GM19239 (cell line): ENCODE results near the gene FBRSL1.
"Not testable (repeated sequence)": the region's sequence is repeated elsewhere in the genome, so short reads cannot be mapped to it uniquely, and the experiment has no call there.

Experiments
- DNase-seq: peaks from one replicate; pipeline ENCODE4 v3.0.0; 2011; ENCODE audit warnings: low spot score; ENCODE audit not compliant: insufficient read length
- FAIRE-seq: peaks from 2 replicates; lab custom pipeline; 2011; peaks lifted over from hg19 to GRCh38; lab: Jason Lieb, UNC

The FBRSL1 gene

DNA sequence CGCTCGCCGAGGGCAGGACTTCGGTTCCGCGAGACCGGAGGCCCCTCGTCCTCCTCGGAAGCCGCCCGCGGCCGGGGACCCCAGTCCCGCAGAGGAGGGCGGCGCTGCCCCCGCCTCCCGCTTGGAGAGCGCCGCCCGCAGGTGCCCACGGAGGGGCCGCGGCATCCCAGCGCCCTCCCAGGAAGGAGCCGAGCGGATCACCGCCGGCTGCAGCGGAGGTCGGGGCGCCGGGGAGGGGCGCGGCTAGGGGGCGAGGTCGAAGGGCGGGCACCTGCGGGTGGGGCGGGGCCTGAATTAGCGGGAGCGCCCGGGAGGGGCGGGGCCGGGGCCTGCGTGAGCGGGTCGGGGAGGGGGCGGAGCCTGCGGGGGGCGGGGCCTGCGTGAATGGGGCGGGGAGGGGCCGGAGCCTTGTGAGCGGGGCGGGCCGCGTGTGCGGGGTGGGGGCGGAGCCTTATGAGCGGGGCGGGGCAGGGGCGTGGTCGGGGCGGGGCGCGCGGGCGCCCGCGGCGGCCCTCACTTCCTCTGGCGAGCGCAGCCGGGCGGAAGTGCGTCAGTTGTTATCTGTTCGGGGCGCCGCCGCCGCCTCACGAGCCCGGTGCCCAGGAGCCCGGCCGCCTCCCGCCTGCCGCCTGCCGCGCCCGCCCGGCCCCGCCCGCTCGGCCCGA lies at the start of gene FBRSL1:
TSS of gene FBRSL1 (plus strand) at position 550 of the 665 bp plus-strand sequence.
- no peak for FAIRE-seq

DNA sequence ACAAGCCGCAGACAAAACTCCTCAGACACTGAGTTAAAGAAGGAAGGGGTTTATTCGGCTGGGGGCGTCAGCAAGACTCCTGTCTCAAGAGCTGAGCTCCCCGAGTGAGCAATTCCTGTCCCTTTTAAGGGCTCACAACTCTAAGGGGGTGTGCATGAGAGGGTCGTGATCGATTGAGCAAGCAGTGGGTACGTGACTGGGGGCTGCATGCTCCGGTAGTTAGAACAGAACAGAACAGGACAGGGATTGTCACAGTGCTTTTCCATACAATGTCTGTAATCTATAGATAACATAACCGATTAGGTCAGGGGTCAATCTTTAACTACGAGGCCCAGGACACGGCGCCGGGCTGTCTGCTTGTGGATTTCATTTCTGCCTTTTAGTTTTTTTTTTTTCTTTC lies 49.5 kb upstream of the FBRSL1 start:
- not testable (repeated sequence) for FAIRE-seq, DNase-seq

More for the DNA sequence above, at the start of gene FBRSL1:
- peak; percentile 100 for DNase-seq

DNA sequence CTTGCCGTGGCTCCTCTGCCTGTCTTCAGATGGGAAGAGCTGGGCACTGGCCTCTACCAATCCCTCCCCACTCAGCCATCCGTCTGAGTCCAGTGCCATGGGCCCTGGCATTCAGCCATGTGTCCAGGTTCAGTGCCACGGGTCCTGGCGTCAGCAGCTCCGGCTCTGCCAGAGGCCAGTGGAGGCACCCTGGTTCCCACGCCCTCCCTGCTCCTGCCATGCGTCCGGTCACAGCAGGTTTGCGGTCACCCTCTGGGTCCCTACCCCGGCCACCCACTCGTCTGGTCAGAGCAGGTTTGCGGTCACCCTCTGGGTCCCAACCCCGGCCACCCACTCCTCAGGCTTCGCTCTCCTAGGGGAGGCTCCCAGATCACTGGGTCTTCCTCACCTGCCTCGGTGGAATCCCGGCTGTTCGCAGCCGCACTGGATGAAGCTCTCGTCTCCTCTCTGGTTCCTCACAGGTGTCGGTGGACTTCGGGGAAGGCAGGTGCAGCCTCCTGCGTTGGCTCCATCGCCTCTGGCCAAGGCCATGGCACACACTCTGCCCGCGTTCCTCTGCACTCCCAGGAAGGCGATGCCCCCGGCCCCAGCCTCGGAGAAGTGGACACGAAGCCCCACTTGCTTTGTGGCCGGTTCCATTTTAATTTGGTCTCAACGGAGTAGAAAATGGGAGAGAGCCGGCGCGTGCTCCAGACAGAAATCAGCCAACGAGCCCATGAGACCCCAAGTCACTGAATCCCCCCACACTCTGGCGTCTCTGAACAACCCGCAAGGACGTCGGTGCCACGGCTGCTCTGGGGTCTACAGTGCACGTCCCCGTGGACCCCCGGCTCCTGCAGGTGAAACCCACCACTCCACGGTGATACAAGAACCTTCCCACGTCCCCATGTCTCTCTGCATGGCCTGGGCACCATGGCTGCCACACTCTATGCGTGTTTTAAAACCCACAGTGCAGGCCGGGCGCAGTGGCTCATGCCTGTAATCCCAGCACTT lies 47.8 kb upstream of the FBRSL1 start:
- DNase-seq (no peak), FAIRE-seq (no peak)

DNA sequence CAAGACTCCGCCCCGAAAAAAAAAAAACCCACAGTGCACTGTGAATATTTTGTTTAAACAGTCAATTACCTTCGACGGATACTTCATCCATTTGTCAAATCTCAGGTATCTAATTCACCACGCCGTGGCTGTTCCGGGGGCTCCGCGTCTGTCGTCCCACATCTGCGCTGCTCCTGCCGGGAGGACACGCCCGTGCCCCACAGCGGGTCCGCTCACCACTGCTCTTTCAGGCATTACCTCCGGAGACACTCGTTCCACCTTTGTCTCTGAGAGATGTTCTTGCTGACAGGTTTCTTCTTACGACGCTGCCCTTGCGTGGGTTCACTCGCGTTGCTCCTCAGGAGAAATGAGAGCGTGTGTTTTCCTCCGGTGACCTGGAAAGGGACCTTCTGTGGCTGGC lies 46.9 kb upstream of the FBRSL1 start:
- FAIRE-seq (no peak), DNase-seq (no peak)

DNA sequence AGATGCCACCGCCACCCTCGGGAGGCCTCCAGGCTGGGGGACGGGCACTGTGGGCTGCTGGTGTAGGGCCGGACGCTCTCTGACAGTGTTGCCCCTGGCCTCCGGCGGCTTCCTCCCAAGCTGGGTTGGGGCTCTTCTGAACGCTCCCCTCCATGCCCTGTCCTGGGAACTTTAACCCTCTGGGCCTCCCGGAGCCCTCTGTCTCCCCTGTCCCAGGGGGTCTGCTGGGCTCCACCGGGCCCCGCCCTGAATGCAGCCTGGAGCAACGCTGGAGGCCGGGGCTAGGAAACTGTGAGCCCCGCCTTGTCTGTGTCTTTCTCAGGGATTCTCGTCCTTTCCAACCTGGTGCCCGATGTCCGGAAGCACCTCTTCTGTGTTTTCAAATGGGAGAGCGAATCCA lies 45.7 kb upstream of the FBRSL1 start:
- FAIRE-seq (no peak), DNase-seq (no peak)

DNA sequence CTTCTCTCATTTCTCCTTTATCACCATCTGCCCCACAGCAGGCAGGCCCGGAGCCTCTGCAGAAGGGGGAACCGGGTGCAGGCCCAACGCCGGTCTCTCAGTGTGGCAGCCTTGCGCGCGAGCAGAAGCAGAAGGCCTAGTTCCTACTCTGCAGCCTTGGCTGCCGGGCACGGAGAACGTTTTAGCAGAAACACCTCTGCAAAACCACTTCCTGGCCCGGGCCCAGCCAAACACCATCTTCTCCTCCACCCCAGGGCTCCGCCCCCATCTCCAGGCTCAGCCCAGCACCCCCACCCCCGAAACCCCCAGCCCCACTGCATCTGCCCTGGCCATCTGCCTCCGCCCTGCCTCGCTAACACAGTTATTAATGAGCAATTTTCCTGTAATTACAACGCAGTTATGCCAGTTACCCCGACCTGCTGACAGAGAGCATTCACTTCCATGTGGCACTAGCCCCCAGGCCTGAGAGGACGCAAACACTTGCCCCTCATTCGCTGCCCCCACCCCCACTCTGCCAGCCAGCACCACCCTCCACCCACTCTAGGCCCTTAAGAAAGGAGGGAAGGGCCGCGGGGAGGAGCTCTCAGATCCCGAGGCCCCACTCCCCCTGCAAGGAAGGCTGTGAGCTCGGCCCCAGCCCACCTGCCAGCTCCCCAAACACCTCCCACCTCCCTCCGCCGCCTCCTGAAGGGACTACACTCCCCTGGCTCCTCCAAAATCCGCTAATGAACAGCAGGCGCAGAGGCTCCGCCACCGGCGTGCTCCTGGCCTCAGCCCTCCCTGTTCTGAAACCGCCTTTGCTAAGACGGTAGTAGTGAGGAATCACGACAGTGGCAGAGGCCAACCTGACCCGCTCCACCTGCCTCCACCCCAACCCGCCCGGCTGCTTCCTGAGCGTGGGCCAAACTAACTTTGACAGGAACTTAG lies 44.7 kb upstream of the FBRSL1 start:
- peak; percentile 89 for FAIRE-seq
- DNase-seq: peak; percentile 82

DNA sequence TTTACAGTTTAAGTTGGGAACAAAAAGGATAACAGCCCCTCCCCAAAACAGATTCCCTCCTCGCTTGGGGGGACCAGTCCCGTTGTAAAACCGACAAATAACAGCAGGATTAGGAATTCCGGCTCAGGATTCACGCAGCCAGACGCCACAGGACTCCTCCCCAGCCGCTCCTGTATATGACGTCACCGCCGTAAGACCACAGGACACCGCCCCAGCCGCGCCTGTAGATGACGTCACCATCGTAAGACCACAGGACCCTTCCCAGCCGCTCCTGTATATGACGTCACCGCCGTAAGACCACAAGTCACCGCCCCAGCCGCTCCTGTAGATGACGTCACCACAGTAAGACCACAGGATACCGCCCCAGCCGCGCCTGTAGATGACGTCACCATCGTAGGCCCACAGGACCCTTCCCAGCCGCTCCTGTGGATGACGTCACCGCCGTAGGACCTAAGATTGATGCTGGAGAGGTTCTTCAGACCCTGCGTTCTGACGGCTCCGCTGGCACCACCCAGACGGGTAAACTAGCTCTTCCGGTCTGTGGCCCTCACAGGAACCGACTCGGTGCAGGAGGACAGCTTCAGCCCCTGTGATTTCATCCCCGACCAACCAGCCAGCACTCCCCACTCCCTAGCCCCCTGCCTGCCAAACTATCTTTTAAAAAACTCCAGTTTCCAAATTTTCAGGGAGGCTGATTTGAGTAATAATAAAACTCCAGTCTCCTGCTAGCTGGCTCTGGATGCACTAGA lies 43.9 kb upstream of the FBRSL1 start:
- FAIRE-seq: no peak
- DNase-seq: no peak

DNA sequence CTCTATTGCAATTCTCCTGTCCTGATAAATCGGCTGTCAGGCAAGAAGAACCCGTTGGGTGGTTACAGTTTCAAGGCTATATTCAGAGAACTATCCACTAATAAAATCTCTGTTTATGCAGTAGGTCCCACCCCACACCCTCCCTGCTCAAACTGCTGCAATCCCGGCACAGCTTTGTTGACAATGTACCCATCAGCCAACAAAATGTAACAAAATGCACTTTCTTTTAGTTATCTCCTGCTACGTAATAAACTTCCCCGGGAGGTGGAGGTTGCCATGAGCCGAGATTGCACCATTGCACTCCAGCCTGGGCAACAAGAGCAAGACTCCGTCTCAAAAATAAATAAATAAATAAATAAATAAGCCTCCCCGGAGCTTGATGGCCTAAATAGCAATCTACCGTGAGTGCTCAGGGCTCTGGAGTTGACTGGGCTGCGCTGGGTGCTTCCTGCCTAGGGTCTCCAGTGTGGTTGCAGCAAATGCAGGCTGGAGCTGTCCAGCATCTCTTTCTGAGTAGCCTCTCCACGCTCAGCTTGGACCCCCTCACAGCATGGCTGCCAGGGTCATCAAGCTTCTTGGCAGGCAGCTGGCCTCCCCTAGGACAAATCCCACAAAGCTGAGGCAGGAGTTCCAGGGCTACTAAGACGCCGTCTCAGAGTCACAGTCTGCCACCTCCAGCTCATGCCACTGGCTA lies 43.2 kb upstream of the FBRSL1 start:
- FAIRE-seq (no peak), DNase-seq (no peak)

DNA sequence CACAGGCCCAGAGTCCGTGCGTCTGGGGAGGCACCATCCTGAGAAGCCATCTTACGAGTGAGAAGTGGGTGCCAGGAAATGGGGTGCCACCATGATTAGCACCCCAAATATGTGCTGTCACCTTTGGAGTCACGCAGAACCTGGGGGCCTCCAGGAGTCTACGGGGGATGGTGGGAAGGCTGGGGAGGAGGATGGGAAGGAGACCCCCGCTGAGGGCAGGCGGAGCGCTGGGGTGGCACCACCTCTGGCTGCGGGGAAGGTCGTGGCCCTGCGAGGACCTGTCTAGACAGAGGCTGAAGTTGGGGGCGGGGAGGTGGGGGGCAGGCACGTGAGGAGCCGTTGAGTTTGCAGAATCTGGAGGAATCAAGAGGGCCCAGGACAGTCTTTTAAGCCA lies 42.6 kb upstream of the FBRSL1 start:
- FAIRE-seq: no peak
- DNase-seq: no peak

DNA sequence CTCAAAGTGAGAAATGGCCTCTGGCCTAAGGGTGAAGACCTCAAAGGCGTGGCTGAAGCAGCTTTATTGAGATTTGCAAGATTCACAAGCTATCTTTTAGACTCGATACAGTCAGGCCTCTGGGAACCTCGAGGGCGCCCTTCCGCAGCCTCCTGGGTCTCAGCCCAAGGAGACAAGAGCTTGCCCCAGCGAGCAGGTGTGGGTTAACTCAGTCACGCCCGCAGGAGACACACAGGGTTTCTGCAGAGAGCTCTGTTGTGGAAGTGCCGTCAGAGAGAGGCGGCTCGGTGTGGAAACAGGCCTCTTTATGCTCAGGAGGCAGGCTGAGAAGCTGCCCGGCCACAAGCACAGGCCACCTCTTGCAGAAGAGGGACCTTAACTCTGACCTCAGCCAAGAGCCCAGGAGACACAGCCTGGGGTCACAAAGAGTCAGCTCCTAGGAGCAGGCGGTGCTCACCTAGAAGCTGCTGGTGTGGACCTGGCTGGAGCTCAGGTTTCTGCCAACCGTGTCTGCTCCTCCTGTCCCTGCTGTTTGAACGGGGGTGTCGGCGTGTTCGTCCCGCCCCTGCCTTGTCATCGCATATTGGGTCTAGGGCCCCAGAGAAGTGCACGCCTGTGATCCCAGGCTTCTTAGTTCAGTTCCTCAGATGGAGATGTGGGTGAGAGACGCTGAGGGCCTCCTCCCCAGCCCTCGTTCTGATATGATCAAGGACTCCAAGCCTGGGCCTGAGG lies 42.1 kb upstream of the FBRSL1 start:
- no peak for FAIRE-seq

DNA sequence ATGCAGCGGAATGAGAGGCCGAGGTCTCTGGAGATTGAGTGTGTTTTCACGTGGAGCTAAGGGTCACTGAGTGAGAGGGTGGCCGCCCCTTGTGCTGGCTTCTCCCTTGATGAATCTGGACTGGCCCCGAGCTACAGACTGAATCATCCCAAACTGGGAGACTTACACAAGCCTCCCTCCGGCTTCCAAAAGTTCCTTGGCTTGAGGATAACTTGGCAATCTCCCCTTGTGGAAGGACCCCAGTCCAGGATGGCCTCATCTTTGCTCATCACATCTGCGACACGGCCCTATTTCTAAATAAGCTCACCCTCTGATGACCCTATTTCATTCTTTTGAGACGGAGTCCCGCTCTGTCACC lies 41.5 kb upstream of the FBRSL1 start:
- FAIRE-seq: no peak
- DNase-seq: no peak

More for the DNA sequence above, 42.1 kb upstream of the FBRSL1 start:
- DNase-seq: no peak

DNA sequence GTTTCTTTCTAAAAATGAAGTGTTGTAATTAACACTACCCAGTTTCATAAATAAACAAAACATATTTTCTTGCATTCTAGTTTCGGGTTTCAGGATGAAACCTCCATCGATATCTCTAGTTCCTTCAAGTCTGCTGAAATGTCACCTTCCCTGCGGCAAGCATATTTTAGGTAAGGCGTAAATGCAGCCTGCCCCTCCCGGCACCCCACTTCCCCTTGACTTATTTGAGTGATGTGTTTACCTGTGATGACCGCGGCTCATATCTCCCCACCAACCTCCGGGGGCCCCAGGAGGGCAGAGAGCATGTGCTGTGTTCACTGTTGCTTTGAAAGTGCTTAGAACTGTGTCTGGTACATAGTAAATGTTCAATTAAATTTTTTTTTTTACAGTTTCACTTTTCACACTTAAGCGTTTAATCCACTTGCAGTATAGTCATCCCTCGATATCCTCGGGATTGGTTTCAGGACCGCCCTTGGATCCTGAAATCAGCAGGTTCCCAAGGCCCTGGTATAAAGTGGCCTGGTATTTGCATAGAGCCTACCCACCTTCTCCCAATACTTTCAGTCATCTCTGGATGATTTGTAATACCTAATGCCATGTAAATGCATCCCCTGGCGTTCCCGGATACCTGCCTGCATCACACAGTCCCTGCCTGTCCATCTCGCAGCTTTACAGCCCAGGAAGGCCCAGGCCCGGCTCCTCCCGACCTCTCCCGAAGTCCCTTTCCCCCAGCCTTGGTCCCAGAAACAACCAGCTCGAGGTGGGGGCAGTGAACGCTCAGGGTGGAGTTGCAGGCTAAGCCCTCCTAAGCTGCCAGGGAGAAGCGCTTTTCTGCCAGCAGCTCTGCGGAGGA lies 40.2 kb upstream of the FBRSL1 start:
- DNase-seq (peak; percentile 66), FAIRE-seq (peak; percentile 98)

DNA sequence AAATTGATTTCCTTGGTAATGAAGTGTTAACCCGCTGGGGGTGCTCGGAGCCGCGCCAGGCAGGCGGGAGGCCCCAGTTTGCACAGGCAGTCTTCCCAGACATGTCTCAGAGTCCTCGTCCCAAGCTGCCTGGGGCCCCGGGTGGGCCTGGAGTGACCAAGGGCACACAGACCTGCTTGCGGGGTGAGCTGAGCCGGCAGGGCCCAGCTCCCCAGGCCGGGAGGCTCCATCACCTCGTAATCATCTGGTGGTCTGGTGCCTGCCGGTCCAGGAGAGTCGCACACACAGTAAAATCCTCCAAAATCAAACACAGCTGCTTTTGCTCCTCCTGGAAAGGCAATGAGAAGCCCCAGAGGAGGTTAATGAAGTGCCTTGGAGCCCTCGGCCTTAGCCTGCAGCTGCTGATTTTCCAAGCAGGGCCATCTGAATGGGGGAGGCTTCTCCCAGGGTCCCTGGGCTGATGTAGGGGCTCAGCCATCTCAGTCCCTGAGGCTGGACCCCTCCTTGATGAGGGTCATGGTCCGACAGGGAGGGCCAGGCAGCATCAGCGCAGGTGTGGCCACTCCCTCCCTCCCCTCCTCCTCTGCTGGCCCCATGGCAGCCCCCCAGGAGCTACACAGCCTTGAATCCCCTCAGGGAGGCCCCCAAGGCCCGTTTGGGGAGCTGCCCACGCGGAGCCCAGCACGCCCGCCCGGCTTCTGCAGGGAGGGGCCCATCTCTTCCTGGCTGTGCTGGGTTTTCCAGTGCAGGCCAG lies 39.4 kb upstream of the FBRSL1 start:
- FAIRE-seq (no peak), DNase-seq (no peak)

DNA sequence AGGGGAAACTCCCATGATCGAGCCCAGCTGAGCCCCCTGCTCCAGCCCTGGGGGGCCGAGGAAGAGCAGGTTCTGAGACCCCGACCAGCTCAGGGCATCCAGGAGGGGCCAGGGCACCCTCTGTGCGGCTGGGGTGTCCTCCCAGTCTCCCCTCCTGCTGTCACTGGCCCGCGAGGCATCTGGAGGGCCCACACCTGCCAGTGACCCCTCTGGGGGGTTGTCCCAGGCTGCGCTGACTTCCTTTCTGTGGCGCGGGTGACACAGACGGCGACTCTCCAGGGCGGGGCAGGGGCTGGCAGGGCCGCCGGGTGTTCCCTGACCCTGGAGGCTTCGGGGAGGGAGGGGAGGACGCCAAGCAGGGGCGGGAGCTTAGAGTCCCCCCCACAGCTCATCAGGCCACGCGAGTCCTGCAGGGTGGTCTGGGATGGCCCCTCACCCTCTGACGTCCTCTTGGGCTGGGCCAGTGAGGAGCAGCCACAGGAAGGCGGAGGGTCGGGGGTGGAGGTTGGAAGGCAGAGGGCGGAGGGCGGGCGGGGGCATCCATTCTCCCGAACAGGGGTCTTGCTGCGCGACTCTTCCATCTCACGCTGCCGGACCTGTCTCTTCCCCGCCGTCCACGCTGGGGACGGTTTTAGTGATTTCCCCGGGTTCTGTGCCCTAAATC lies 38.6 kb upstream of the FBRSL1 start:
- FAIRE-seq (no peak), DNase-seq (no peak)

DNA sequence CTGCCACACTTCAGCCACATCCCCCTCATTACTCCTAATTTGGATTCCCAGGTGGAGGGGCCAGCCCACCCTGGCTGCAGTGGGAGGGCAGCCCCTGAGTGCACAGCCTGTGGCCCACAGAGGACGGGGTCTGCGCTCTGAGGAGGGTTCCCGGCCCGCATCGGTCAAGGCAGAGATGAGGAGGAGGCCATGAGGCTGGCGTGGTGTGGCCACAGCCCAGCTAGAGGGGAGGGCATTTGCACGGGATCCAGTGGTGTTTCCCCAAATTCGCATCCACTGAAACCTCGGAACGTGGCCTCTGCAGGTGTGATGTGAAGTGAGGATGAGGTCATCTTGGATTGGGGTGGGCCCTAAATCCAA lies 38.1 kb upstream of the FBRSL1 start:
- FAIRE-seq: no peak
- no peak for DNase-seq

DNA sequence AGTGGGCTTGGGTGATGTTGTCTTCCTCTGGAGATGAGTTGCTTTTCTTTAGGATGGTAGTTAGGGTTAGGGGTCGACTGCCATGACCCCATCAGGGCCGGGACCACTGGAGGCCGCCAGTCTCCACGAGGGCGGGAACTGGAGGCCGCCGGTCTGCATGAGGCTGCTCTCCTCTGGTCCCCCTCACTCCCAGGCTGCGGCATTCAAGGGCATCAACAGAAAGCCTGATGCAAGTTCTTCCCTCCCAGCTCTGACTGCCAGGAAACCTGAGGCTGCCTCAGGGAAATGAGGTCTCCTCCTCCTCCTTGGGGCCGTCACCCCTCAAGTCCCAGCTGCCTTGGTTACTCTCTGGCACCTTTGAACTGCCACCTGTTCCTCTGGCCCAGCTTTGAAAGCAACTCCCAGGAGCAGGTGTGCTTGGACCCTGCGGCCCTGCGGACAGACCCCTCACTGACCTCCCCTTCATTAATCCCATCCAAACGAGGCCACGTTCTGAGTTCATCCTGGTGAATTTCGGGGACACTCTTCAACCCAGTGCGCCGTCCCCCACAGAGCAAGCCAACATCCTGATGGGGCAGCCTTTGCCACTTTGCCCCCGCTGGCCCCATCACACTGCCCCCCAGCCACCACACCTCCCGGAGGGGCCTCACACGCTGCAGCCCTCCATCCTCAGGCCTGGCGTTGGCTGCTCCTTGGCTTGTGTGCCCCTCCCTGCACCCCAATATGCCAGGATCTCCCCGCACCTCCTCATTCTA lies 37.2 kb upstream of the FBRSL1 start:
- no peak for DNase-seq

More for the DNA sequence above, 37.2 kb upstream of the FBRSL1 start:
- FAIRE-seq: no peak
